ENCODE data around the gene GABARAPL2. TPM values are rescaled to one million over a fixed set of nuclear protein-coding genes. Genes with fewer than 3 reads are reported as not detected.
"Not testable (repeated sequence)": the region's sequence is repeated elsewhere in the genome, so short reads cannot be mapped to it uniquely, and the experiment has no call there.

The GABARAPL2 gene
- polyA plus RNA-seq, 1 experiment = 89.8 TPM

DNA sequence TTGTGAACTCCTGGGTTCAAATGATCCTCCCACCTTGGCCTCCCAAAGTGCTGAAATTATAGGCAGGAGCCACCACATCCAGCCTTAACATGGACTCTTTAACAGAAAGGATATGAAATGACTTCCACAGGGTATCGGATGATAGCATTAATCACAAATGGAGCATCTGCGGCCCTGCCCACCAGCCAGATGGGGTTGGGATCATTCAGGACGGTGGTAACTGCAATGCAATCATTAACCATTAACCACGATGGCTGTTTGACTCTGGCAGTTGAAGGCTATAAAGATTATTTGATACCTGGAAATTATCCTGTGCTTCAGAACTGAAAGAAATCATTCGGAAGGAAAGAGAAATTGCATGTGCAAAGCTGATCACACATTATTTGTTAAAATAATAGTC lies 24.9 kb upstream of the GABARAPL2 start:
- CTCF ChIA-PET = no interaction called here
- POLR2A ChIA-PET = no interaction called here
- Histone ChIP-seq H3K27me3 (ENCODE audit: control insufficient read depth, insufficient read depth, low read length) (no peaks in the 10 kb centered on the region), H3K4me3 (ENCODE audit: low read depth, low read length) (no peak overlapping the region), H3K9me3 (ENCODE audit: control insufficient read depth, insufficient read depth, low read length) (no peaks in the 10 kb centered on the region), H3K27ac (ENCODE audit: low read depth, low read length) (no peak overlapping the region)
- no peak for DNase-seq (ENCODE audit: low read depth, low spot score)
- TF ChIP-seq, protein P1, sequence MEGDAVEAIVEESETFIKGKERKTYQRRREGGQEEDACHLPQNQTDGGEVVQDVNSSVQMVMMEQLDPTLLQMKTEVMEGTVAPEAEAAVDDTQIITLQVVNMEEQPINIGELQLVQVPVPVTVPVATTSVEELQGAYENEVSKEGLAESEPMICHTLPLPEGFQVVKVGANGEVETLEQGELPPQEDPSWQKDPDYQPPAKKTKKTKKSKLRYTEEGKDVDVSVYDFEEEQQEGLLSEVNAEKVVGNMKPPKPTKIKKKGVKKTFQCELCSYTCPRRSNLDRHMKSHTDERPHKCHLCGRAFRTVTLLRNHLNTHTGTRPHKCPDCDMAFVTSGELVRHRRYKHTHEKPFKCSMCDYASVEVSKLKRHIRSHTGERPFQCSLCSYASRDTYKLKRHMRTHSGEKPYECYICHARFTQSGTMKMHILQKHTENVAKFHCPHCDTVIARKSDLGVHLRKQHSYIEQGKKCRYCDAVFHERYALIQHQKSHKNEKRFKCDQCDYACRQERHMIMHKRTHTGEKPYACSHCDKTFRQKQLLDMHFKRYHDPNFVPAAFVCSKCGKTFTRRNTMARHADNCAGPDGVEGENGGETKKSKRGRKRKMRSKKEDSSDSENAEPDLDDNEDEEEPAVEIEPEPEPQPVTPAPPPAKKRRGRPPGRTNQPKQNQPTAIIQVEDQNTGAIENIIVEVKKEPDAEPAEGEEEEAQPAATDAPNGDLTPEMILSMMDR (IDR thresholded peaks at IDR 0.05; ENCODE audit: low read depth, low read length) = no peak

DNA sequence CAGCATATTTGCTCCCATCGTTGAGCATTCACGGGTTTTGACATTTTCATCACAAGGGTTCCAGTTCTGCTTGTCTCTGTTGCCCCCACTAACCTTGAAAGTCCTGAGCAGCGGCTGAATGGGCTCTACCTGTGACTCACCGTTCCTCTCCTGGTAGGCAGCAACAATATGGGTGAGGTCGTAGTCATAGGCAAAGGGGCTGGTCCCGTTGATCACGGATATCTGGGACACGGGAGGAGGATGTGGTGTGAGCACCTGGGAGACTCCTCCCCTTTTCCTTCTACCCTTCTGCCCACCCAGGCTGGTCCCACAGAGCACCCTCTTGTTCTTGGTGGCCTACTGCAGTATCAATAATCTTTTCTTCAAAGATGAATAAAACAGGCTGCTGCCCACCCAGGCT lies 23.7 kb upstream of the GABARAPL2 start:
- H3K27me3 ChIP-seq (ENCODE audit: control insufficient read depth, insufficient read depth, low read length); H3K4me3 ChIP-seq (ENCODE audit: low read depth, low read length); H3K27ac ChIP-seq (ENCODE audit: low read depth, low read length); DNase-seq (ENCODE audit: low read depth, low spot score); POLR2A ChIA-PET; H3K9me3 ChIP-seq (ENCODE audit: control insufficient read depth, insufficient read depth, low read length): not testable (repeated sequence)
- CTCF ChIA-PET = interaction anchor here (0.6 to 2.5 kb wide), 2 partner anchors 25 to 76 kb away, joined by 3 to 12 read pairs; no protein-coding TSS in a partner anchor

DNA sequence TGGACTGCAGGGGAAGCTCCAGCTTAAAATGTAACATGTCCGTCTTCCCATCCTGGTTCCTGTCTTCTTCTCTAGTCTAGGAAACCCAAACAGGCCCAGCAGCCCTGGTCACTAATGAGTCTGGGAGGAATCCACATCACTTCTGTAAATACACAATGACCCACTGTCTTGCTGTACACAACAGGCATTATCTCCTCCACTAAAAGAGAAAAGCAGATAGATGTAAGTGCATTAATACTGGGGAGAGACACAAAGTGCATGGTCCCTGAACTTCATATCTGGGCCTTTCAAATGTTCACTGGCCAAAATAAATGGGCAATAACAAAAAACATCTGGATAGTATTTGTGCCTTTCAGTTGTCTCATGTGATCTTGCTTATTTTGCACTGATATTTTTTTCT lies 20.3 kb upstream of the GABARAPL2 start:
- CTCF ChIA-PET = interaction anchor here (1.6 kb wide), 1 partner anchor 29 kb away, joined by 8 read pairs; no protein-coding TSS in a partner anchor
- H3K9me3 ChIP-seq (ENCODE audit: control insufficient read depth, insufficient read depth, low read length); H3K4me3 ChIP-seq (ENCODE audit: low read depth, low read length); H3K27ac ChIP-seq (ENCODE audit: low read depth, low read length); H3K27me3 ChIP-seq (ENCODE audit: control insufficient read depth, insufficient read depth, low read length); DNase-seq (ENCODE audit: low read depth, low spot score): not testable (repeated sequence)
- POLR2A ChIA-PET = interaction anchor here (0.6 kb wide), 1 partner anchor 146 kb away, joined by 3 read pairs; no protein-coding TSS in a partner anchor

DNA sequence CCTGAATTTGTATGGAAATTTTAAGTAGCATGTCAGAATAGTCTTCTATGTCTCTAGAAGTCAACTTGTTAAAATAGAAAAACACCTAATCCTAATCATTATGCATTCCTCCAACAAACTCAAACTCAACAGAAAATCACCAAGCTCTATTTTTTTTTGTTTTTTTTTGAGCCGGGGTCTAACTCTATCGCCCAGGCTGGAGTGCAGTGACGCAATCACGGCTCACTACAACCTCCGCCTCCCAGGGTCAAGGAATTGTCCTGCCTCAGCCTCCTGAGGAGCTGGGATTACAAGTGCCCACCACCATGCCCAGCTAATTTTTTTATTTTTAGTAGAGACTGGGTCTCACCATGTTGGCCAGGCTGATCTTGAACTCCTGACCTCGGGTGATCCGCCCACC lies 19.9 kb upstream of the GABARAPL2 start:
- no peak overlapping the region for H3K27ac ChIP-seq (ENCODE audit: low read depth, low read length)
- POLR2A ChIA-PET = interaction anchor here (0.6 kb wide), 1 partner anchor 146 kb away, joined by 3 read pairs; no protein-coding TSS in a partner anchor
- no peak for DNase-seq (ENCODE audit: low read depth, low spot score)
- TF ChIP-seq, protein P1 (IDR thresholded peaks at IDR 0.05; ENCODE audit: low read depth, low read length) = no peak
- CTCF ChIA-PET = interaction anchor here (1.6 kb wide), 1 partner anchor 29 kb away, joined by 8 read pairs; no protein-coding TSS in a partner anchor
- no peaks in the 10 kb centered on the region for H3K27me3 ChIP-seq (ENCODE audit: control insufficient read depth, insufficient read depth, low read length)
- no peaks in the 10 kb centered on the region for H3K9me3 ChIP-seq (ENCODE audit: control insufficient read depth, insufficient read depth, low read length)
- no peak overlapping the region for H3K4me3 ChIP-seq (ENCODE audit: low read depth, low read length)

DNA sequence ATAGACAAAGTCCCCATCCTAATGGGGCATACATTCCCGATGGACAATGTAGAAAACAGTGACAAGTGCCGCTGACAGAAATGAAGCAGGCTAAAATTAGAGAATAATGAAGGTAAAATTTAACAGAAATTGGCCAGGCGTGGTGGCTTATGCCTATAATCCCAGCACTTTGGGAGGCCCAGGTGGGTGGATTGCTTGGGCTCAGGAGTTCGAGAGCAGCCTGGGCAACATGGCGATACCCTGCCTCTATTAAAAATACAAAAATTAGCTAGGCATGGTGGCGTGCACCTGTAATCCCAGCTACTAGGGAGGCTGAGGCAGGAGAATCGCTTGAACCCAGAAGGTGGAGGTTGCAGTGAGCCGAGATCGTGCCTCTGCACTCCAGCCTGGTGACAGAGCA lies 17.7 kb upstream of the GABARAPL2 start:
- POLR2A ChIA-PET; H3K27ac ChIP-seq (ENCODE audit: low read depth, low read length); H3K4me3 ChIP-seq (ENCODE audit: low read depth, low read length); H3K27me3 ChIP-seq (ENCODE audit: control insufficient read depth, insufficient read depth, low read length); DNase-seq (ENCODE audit: low read depth, low spot score); H3K9me3 ChIP-seq (ENCODE audit: control insufficient read depth, insufficient read depth, low read length): not testable (repeated sequence)
- CTCF ChIA-PET = interaction anchor here (4.6 kb wide), 1 partner anchor 31 kb away, joined by 25 read pairs; no protein-coding TSS in a partner anchor

DNA sequence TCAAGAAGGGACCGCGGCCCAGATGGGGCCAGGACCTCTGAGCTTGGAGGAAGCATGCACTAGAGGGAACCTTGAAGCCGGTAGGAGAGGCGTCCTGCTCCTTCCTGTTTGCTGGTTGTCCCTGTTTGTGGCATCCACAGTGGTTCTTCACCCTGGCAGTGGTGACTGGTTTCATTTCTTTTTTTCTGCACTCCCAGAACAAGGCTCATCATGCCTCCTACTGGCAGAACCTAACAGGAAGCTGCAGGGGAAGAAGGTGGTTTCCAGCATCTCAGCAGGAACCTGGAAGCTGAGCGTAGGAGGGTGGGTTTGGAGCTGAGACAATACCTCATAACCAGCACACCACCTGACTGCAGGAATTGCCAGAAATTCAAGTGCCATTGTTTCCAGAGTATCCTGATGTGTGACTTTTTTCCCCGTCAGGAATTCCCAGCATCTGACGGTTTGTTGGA lies 15.9 kb upstream of the GABARAPL2 start:
- CTCF ChIA-PET = interaction anchor here (0.8 to 8.2 kb wide), 5 partner anchors 33 to 350 kb away, joined by 3 to 53 read pairs (median 7); partner anchors contain the start of gene TMEM170A
- DNase-seq (ENCODE audit: low read depth, low spot score) = no peak
- H3K27me3 ChIP-seq (ENCODE audit: control insufficient read depth, insufficient read depth, low read length) = no peaks in the 10 kb centered on the region
- H3K4me3 ChIP-seq (ENCODE audit: low read depth, low read length) = no peak overlapping the region
- TF ChIP-seq, protein P1 (IDR thresholded peaks at IDR 0.05; ENCODE audit: low read depth, low read length) = peak; percentile 53
- no peak overlapping the region for H3K27ac ChIP-seq (ENCODE audit: low read depth, low read length)
- POLR2A ChIA-PET = interaction anchor here (0.5 kb wide), 1 partner anchor 33 kb away, joined by 3 read pairs; no protein-coding TSS in a partner anchor
- H3K9me3 ChIP-seq (ENCODE audit: control insufficient read depth, insufficient read depth, low read length) = no peaks in the 10 kb centered on the region
